ENCODE measurements around the gene TGFBRAP1. TPM values are rescaled to one million over a fixed set of nuclear protein-coding genes. Genes with fewer than 3 reads are reported as not detected.

TGFBRAP1 gene
- total RNA-seq, 1 donor from 2014 or later: 10.3 TPM

GRCh38 chr2:105324732-105325131 is 4.8 kb downstream of the TGFBRAP1 start:
- ATAC-seq: no peak

DNA sequence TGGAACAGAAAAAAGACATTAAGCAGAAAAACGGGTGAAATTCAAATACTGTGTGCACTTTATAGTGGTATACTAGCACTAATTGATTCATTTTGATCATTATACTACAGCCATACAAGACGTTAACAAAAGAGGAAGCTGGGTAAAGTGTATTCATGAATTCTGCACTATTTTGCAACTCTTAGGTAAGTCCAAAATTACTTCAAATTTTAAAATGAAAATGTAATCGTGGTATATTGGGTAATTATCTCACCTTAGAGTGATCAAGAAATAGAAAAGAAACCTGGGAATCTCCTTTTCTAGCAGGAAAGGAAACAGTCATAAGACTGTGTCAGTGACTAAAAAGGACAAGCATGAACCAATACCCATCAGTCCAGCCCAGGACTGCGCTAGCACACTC is 5.4 kb downstream of the TGFBRAP1 start:
- DNase-seq (ENCODE audit: missing footprints) (no peak), ATAC-seq (no peak)
- intact Hi-C loops (cut with DNase I): no loop called here

More at GRCh38 chr2:105324732-105325131, 4.8 kb downstream of the TGFBRAP1 start:
- no peak for DNase-seq (ENCODE audit: missing footprints)
- intact Hi-C loops (cut with DNase I): no loop called here

DNA sequence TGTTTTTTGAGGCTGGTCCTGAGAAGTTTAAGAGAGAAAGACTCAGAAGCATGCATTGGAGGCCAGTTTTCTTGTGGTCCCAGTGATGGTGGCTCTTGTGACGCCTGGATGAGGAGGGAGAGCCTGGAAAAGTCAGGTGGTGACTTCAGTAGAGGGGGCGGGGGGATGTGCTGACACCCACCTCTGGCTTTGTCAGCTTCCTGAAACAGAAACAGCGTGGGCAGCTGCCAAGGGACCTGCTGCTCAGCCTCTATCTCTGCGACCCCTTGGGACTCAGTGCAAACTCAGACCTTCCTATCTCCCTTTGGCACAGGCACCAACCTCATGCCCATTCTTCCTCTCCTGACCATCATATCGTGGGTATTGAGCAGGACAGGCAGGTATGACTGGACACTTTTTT is 6.4 kb downstream of the TGFBRAP1 start:
- DNase-seq (ENCODE audit: missing footprints) (no peak), ATAC-seq (no peak)
- intact Hi-C loops (cut with DNase I): no loop called here

DNA sequence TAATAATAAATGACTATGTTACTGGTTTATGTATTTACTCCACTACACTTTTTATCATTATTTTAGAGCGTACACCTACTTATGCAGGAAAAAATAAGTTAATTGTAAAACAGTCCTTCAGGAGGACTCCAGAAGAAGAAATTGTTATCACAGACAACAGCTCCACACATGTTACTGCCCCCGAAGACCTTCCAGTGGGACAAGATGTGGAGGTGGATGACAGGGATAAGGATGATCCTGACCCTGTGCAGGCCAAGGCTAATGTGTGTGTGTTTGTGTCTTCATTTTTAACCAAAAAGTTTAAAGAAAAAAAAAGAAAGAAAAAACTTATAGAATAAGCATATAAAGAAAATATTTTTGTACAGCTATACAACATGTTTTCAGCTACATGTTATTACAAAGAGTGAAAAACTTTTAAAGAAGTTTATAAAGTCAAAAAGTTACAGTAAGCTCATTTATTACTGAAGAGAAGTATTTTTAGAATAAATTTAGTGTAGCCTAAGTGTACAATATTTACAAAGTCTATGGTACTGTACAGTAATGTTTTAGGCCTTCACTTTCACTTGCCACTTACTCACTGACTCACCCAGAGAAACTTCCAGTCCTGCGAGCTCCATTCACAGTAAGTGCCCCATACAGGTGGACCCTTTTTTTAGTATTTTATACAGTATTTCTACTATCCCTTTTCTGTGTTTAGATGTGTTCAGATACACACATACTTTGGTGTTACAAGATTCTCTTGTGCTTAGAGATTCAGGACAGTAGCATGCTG is 7.5 kb downstream of the TGFBRAP1 start:
- intact Hi-C loops (cut with DNase I): no loop called here
- DNase-seq (ENCODE audit: missing footprints) (no peak), ATAC-seq (no peak)

GRCh38 chr2:105320651-105321215 is 8.8 kb downstream of the TGFBRAP1 start:
- DNase-seq (ENCODE audit: missing footprints): no peak
- intact Hi-C loops (cut with DNase I): no loop called here
- ATAC-seq: no peak

DNA sequence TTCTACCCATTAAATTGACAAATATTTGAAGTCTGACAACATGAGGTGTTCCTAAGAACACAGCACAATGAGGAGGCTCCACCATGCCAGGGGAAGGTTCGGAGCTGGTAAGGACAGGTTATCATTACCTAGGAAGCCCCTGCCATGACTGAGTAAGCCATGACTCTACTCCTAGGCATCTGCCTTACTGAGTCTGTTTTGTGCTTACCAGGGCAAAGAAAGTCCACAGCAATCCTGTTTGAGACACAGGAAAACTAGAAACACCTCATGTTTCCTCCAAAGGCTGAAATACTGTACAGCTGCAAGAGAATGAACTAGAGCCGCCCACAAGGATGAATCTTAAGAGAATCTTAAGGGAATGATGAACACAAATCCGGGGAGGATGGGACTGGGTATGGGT is 11.6 kb downstream of the TGFBRAP1 start:
- DNase-seq (ENCODE audit: missing footprints) (no peak), ATAC-seq (no peak)
- intact Hi-C loops (cut with DNase I): no loop called here

- no peak for DNase-seq (ENCODE audit: missing footprints)
- ATAC-seq: no peak
- intact Hi-C loops (cut with DNase I): no loop called here
These were observed 14.2 kb downstream of the TGFBRAP1 start for GRCh38 chr2:105315314-105315713.

DNA sequence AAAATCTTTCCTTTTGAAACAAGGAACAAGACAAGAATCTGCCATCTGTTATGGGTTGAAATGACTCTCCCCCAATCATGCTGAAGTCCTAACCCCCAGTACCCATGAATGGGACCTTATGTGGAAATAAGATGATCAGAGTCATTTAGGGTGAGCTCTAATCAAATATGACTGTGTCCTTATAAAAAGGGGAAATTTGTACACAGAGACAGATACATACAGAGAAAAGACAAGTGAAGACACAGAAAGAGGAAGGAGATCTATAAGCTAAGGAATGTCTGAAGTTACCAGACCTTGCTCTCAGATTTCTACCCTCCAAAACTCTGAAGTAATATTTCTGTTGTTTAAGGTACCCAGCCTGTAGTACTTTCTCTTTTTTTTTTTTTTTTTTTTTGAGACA is 15.7 kb downstream of the TGFBRAP1 start:
- ATAC-seq (no peak), DNase-seq (ENCODE audit: missing footprints) (no peak)
- intact Hi-C loops (cut with DNase I): no loop called here

- DNase-seq (ENCODE audit: missing footprints) (peak; percentile 75), ATAC-seq (peak; percentile 75)
- intact Hi-C loops (cut with DNase I): no loop called here
These were observed 20.4 kb downstream of the TGFBRAP1 start for GRCh38 chr2:105309147-105309545.

DNA sequence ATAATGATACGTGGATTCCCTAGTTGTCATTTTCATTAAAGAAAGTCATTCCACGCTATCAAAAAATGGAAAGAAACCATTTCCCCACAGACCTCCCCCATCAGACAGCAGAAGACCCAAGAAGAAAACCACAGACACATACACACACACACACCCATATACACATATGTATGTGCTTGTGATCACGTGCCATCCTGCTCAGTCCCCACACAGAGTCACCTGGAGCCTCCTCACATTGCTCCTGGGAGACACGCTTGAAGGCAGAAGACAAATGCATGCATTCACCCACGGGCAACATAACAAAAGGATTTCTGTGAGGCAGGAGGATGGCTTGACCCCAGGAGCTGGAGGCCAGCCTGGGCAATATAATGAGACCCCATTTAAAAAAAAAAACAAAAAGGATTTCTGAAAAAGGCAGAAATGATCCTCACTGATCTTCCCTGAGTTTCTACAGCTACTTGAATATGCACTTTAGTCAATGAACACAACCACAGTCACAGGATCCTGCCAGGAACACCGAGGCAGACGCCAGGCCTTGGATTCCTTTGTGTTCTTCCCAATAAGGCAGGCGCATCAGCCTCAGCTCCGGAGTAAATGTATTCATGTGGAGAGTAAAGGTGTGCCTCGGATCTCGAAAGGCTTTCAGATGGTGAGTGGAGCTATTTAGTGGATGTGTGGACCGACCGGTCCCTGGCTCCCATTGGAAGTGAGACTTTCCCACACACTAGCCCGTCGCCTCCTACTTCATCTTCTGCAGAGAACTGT is 21.0 kb downstream of the TGFBRAP1 start:
- ATAC-seq (no peak), DNase-seq (ENCODE audit: missing footprints) (no peak)
- intact Hi-C loops (cut with DNase I): no loop called here

DNA sequence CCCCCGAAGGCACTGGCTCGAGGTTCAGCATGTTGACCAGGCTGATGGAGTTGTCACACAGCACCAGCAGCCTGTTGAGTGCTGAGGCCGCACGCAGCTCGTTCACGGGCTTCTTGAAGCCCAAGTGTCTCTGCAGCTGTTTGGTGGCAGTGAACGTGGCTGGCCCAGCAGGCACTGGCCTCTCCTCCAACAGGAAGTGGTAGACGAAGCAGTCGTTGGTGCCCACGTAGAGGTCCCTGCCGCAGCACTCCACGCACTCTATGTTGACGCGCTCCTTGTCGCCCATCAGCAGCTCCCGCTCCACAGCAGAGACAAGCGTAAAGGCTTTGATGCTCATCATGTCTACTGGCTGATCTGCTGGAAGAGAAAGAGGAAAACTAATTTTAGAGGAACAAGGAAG is 21.6 kb downstream of the TGFBRAP1 start:
- DNase-seq (ENCODE audit: missing footprints) (no peak), ATAC-seq (peak; percentile 8)
- intact Hi-C loops (cut with DNase I): no loop called here

GRCh38 chr2:105307550-105307949 is 22.0 kb downstream of the TGFBRAP1 start:
- intact Hi-C loops (cut with DNase I): no loop called here
- ATAC-seq (peak; percentile 50), DNase-seq (ENCODE audit: missing footprints) (no peak)

- intact Hi-C loops (cut with DNase I): no loop called here
- ATAC-seq (no peak), DNase-seq (ENCODE audit: missing footprints) (no peak)
These were observed 22.4 kb downstream of the TGFBRAP1 start for GRCh38 chr2:105307146-105307545.

- ATAC-seq (no peak), DNase-seq (ENCODE audit: missing footprints) (no peak)
- intact Hi-C loops (cut with DNase I): no loop called here
These were observed 27.9 kb downstream of the TGFBRAP1 start for GRCh38 chr2:105301646-105302045.

DNA sequence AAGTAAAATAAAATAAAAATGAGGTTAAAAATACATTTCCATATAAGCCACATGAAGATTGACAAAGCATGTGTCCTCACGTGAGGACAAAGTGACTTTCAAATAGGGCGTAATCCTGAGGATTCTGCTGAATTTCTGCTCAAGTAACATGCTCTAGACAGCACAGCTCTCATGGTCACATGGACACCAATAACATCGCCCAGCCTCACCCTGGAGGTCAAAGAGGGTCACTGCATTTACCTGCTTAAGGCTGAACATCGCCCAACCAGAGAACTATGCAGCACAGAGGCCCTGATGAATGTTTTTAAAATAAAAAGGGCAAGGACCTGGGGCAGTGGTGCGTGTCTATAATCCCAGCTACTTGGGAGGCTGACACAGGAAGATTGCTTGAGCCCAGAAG is 30.2 kb downstream of the TGFBRAP1 start:
- intact Hi-C loops (cut with DNase I): no loop called here
- ATAC-seq: no peak
- no peak for DNase-seq (ENCODE audit: missing footprints)

GRCh38 chr2:105298017-105298416 is 31.5 kb downstream of the TGFBRAP1 start:
- intact Hi-C loops (cut with DNase I): no loop called here
- DNase-seq (ENCODE audit: missing footprints) (no peak), ATAC-seq (no peak)

DNA sequence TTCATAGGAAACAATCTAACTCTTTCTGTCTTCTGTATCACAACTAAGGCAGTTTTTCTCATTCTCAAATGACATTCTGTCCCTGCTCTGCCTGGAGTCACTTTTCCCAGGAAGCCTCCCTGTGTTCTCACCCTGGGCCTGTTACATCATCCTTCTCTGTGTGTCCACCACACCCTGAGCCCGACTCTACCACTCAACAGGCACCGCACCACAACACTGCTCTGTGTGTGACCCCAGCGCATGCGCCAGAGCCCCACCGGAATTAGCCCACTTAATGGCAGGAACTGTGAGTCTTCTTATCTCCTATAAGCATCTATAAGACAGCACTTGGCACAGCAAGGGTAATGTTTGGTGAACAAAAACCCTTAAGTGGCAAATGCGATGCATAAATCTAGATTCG is 32.3 kb downstream of the TGFBRAP1 start:
- intact Hi-C loops (cut with DNase I): no loop called here
- ATAC-seq (no peak), DNase-seq (ENCODE audit: missing footprints) (no peak)

DNA sequence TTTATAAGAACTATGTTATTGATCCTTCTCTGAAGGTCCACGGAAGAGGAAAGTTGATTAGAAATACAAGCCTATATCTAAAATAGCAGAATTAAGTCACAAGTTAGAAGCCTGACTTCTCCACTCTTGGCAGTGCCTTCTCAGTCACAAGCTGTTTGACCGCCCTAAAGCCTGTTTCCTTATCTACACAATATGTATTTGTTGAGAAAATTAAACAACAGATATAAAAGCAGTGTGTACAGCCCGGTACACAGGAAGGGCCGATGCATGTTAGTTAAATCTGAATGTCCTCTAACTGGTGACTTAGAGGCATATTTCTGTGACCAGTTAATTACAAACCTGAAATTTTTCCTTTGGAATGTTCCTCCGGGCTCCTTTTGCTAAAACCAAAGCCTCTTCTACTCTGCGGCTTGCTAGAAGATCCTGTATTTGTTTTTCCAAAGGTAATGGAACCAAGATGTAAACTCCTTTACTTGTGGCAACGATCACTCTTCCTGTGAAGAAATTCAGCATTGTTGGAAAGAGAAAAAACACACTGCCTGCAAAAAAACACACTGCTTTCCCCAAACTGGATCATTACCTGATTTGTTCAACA is 33.4 kb downstream of the TGFBRAP1 start:
- DNase-seq (ENCODE audit: missing footprints): no peak
- intact Hi-C loops (cut with DNase I): no loop called here
- no peak for ATAC-seq

DNA sequence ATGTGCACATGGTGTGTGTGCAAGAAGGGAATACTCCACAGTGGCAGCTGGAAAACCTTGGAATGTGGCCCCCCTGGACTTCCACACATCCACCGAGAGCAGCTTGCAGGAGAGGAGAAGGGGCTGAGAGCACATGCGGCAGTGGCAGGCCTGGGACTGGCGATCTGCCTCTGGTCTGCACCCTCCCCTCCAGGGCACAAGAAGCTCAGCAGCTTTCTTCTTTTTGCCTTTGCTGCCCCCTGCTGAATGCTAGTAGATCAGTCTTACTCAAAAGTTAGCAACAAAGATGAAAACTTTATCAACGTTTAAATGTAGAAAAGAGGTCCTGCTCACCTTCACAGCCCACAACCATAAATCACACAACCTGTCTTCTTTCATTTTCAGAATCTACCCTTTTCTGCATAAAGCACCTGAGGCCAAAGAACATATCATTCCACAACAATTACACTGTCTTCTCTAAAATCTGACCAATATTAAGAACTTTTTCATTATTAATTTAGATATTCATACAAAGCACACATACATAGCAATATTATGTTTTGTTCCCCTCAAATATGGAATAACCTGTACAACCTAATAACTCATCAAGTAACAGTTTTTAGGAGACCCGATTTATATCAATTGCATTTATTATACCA is 34.6 kb downstream of the TGFBRAP1 start:
- intact Hi-C loops (cut with DNase I): no loop called here
- no peak for DNase-seq (ENCODE audit: missing footprints)
- peak; percentile 42 for ATAC-seq
